DMS 273 treated with DMSO at 0.1 percent for 48 hours (cell line): ENCODE results near the gene SH3D19.

Experiments used
- DNase-seq: peaks from one replicate; lab custom pipeline; 2025; lab: John Stamatoyannopoulos, UW

Gene SH3D19

GRCh38 chr4:151197247-151197646 is 128.2 kb downstream of the SH3D19 start:
- no peak for DNase-seq

GRCh38 chr4:151195801-151196200 is 129.6 kb downstream of the SH3D19 start:
- no peak for DNase-seq

GRCh38 chr4:151193414-151193813 is 132.0 kb downstream of the SH3D19 start:
- no peak for DNase-seq

- DNase-seq: no peak
Observed at GRCh38 chr4:151192556-151193235, 132.7 kb downstream of the SH3D19 start.

GRCh38 chr4:151184523-151185458 is 140.6 kb downstream of the SH3D19 start:
- DNase-seq: no peak

- DNase-seq: no peak
Observed at GRCh38 chr4:151182455-151182996, 142.9 kb downstream of the SH3D19 start.

GRCh38 chr4:151176685-151177084 is 148.7 kb downstream of the SH3D19 start:
- no peak for DNase-seq

- DNase-seq: no peak
Observed at GRCh38 chr4:151175754-151176631, 149.4 kb downstream of the SH3D19 start.

GRCh38 chr4:151175233-151175632 is 150.2 kb downstream of the SH3D19 start:
- DNase-seq: no peak

GRCh38 chr4:151174784-151175183 is 150.6 kb downstream of the SH3D19 start:
- no peak for DNase-seq

GRCh38 chr4:151173871-151174270 is 151.5 kb downstream of the SH3D19 start:
- no peak for DNase-seq

GRCh38 chr4:151169900-151170299 is 155.5 kb downstream of the SH3D19 start:
- DNase-seq: no peak

GRCh38 chr4:151169223-151169622 is 156.2 kb downstream of the SH3D19 start:
- peak; percentile 75 for DNase-seq

- no peak for DNase-seq
Observed at GRCh38 chr4:151167561-151167960, 157.8 kb downstream of the SH3D19 start.

- DNase-seq: no peak
Observed at GRCh38 chr4:151166636-151167035, 158.8 kb downstream of the SH3D19 start.

- DNase-seq: no peak
Observed at GRCh38 chr4:151165205-151166000, 160.0 kb downstream of the SH3D19 start.

GRCh38 chr4:151163855-151164254 is 161.6 kb downstream of the SH3D19 start:
- no peak for DNase-seq

- no peak for DNase-seq
Observed at GRCh38 chr4:151158979-151159378, 166.4 kb downstream of the SH3D19 start.

GRCh38 chr4:151157543-151157942 is 167.9 kb downstream of the SH3D19 start:
- DNase-seq: no peak

GRCh38 chr4:151153585-151153984 is 171.8 kb downstream of the SH3D19 start:
- no peak for DNase-seq

- no peak for DNase-seq
Observed at GRCh38 chr4:151152028-151152427, 173.4 kb downstream of the SH3D19 start.
